ENCODE results near the gene SPACA5B.
A peak's percentile ranks its signal among the peaks of the same experiment; 100 is the strongest.
"Not testable (repeated sequence)": the region's sequence is repeated elsewhere in the genome, so short reads cannot be mapped to it uniquely, and the experiment has no call there.

The SPACA5B gene

DNA sequence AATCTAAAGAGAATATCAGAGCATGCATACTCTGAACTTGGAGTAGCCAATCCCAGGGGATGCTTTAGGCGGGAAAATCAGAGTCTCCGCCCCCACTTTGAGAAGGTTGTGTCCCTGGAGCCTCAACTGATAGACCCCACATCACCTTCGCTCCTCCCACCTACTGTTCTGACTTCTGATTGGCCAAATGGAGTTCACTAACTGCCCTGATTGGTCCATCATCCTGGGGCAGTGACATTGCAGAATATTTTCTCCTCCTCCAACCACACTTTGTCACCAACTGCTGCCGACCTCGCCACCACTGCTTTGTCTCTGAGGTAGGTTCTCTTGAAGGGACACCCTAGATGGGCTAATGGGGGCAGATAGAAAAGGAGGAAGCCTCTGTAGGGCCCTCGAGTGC lies 22.7 kb upstream of the SPACA5B start:
- no peaks in the 10 kb centered on the region for H3K4me1 ChIP-seq (ENCODE audit: insufficient read depth, low read length)
- no peak overlapping the region for H3K4me2 ChIP-seq (ENCODE audit: insufficient read depth, low read length)
- H2AFZ ChIP-seq (ENCODE audit: low read depth, low read length), result no peak overlapping the region
- TF ChIP-seq, protein P1, sequence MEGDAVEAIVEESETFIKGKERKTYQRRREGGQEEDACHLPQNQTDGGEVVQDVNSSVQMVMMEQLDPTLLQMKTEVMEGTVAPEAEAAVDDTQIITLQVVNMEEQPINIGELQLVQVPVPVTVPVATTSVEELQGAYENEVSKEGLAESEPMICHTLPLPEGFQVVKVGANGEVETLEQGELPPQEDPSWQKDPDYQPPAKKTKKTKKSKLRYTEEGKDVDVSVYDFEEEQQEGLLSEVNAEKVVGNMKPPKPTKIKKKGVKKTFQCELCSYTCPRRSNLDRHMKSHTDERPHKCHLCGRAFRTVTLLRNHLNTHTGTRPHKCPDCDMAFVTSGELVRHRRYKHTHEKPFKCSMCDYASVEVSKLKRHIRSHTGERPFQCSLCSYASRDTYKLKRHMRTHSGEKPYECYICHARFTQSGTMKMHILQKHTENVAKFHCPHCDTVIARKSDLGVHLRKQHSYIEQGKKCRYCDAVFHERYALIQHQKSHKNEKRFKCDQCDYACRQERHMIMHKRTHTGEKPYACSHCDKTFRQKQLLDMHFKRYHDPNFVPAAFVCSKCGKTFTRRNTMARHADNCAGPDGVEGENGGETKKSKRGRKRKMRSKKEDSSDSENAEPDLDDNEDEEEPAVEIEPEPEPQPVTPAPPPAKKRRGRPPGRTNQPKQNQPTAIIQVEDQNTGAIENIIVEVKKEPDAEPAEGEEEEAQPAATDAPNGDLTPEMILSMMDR (IDR thresholded peaks at IDR 0.05; ENCODE audit: borderline replicate concordance, extremely low read depth, low read length, poor library complexity, severe bottlenecking), result no peak
- no peak for TF ChIP-seq EZH2 (IDR thresholded peaks at IDR 0.05; ENCODE audit: borderline replicate concordance, low read depth, low read length, severe bottlenecking)
- no peaks in the 10 kb centered on the region for H3K36me3 ChIP-seq (ENCODE audit: insufficient read depth, low read length)
- ATAC-seq (ENCODE audit: insufficient read depth, low read depth) (no peak), DNase-seq (peak; percentile 3)
- H3K27ac ChIP-seq (ENCODE audit: low read length), result no peak overlapping the region
- H3K79me2 ChIP-seq (ENCODE audit: insufficient read depth, low read length), result no peaks in the 10 kb centered on the region
- no peak overlapping the region for H3K4me3 ChIP-seq (ENCODE audit: low read depth in 1 of 2, low read length in 2 of 2)
- no peaks in the 10 kb centered on the region for H3K27me3 ChIP-seq (ENCODE audit: insufficient read depth, low read length, poor library complexity)
- no peaks in the 10 kb centered on the region for H4K20me1 ChIP-seq (ENCODE audit: insufficient read depth, low read length)
- no peaks in the 10 kb centered on the region for H3K9me3 ChIP-seq (ENCODE audit: insufficient read depth, low read length, severe bottlenecking)
- H3K9ac ChIP-seq (ENCODE audit: low read depth, low read length), result no peak overlapping the region

DNA sequence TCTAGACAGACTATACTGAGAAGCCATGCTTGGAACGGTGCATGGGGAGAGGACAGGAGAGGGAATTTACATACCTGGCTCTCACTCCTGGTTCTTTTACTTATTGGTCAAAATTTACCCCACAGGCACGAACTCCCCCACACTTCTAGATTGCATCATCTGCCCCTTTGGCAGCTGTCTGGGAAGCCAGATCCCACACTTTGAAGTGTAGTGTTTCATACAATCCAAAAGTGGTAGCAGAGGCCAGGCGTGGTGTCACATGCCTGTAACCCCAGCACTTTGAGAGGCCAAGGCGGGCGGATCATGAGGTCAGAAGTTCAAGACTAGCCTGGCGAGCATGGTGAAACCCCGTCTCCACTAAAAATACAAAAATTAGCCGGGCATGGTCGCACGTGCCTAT lies 5.1 kb upstream of the SPACA5B start:
- not testable (repeated sequence) for H3K79me2 ChIP-seq (ENCODE audit: insufficient read depth, low read length); H3K4me1 ChIP-seq (ENCODE audit: insufficient read depth, low read length); H3K4me3 ChIP-seq (ENCODE audit: low read depth in 1 of 2, low read length in 2 of 2); H3K36me3 ChIP-seq (ENCODE audit: insufficient read depth, low read length); DNase-seq; H4K20me1 ChIP-seq (ENCODE audit: insufficient read depth, low read length); H3K27ac ChIP-seq (ENCODE audit: low read length); H3K27me3 ChIP-seq (ENCODE audit: insufficient read depth, low read length, poor library complexity); H3K9me3 ChIP-seq (ENCODE audit: insufficient read depth, low read length, severe bottlenecking); H3K9ac ChIP-seq (ENCODE audit: low read depth, low read length); H3K4me2 ChIP-seq (ENCODE audit: insufficient read depth, low read length); H2AFZ ChIP-seq (ENCODE audit: low read depth, low read length); ATAC-seq (ENCODE audit: insufficient read depth, low read depth)

DNA sequence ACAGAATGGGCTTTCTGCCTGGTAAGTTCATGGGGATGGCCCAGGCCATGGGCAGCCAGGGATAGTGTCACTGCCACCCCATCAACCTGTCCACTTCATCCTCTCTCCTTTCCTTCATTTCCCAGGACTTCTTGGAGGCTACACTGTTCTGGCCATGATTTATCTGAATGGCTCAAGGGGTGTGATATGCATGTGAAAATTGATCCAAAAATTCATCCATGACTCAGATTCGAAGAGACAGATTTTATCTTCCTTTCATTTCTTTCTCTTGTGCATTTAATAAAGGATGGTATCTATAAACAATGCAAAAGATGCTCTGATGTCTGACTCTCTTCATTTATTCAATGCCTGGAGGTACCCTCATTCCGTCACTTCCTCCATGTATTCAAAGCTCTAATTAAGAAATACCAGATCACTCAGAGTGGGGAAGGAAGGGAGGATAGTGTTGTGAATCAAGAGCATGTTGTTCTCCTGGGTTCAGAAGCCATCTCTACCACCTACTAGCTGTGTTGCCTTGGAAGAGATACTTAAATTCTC lies 1.9 kb downstream of the SPACA5B start:
- not testable (repeated sequence) for H3K9me3 ChIP-seq (ENCODE audit: insufficient read depth, low read length, severe bottlenecking); H3K9ac ChIP-seq (ENCODE audit: low read depth, low read length); H3K4me1 ChIP-seq (ENCODE audit: insufficient read depth, low read length); H2AFZ ChIP-seq (ENCODE audit: low read depth, low read length); H3K4me3 ChIP-seq (ENCODE audit: low read depth in 1 of 2, low read length in 2 of 2); H3K27me3 ChIP-seq (ENCODE audit: insufficient read depth, low read length, poor library complexity); DNase-seq; H3K4me2 ChIP-seq (ENCODE audit: insufficient read depth, low read length); H4K20me1 ChIP-seq (ENCODE audit: insufficient read depth, low read length); ATAC-seq (ENCODE audit: insufficient read depth, low read depth); H3K79me2 ChIP-seq (ENCODE audit: insufficient read depth, low read length); H3K36me3 ChIP-seq (ENCODE audit: insufficient read depth, low read length); H3K27ac ChIP-seq (ENCODE audit: low read length)

DNA sequence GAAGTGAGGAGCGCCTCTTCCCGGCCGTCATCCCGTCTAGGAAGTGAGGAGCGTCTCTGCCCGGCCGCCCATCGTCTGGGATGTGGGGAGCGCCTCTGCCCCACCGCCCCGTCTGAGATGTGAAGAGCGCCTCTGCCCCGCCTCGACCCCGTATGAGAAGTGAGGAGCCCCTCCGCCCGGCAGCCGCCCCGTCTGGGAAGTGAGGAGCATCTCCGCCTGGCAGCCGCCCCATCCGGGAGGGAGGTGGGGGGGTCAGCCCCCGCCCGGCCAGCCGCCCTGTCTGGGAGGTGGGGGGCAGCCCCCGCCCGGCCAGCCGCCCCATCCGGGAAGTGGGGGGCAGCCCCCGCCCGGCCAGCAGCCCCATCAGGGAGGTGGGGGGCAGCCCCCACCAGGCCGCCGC lies 8.7 kb downstream of the SPACA5B start:
- not testable (repeated sequence) for H3K4me1 ChIP-seq (ENCODE audit: insufficient read depth, low read length); H3K9me3 ChIP-seq (ENCODE audit: insufficient read depth, low read length, severe bottlenecking); H3K27ac ChIP-seq (ENCODE audit: low read length); DNase-seq; H3K79me2 ChIP-seq (ENCODE audit: insufficient read depth, low read length); H3K27me3 ChIP-seq (ENCODE audit: insufficient read depth, low read length, poor library complexity); H2AFZ ChIP-seq (ENCODE audit: low read depth, low read length); H3K36me3 ChIP-seq (ENCODE audit: insufficient read depth, low read length); H3K4me2 ChIP-seq (ENCODE audit: insufficient read depth, low read length); H3K9ac ChIP-seq (ENCODE audit: low read depth, low read length); H3K4me3 ChIP-seq (ENCODE audit: low read depth in 1 of 2, low read length in 2 of 2); H4K20me1 ChIP-seq (ENCODE audit: insufficient read depth, low read length); ATAC-seq (ENCODE audit: insufficient read depth, low read depth)

DNA sequence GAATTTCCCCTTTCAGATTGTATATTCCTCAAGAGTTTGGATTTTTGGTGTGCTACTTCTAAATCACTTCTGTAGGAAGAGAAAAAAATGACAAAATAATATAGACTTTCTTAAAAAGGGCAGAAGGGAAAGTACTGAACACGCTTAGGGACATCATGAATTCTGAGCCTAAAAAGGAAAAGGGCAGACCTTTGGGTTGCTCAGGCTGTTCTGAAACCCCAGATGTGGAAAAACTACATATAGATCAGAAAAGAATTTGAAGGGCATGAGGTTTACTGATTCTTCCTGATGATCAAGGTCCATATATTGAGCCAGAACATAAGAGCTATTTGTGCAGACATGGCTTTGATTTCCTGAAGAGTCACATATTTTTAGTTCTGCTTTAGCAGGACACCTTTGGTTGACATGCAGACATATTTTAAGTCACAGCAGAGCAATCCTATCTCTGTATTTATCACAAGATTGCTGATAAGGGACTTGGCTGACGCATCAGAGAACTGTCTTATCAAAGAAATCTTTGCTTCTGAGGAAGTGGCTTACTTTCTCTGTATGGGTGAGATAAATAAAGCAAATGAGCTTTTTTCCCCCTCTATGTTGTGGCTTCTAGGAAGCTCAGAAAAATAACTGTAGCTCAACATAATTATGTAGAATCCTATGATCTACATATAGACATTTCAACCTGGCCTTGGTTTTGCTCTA lies 11.5 kb downstream of the SPACA5B start:
- H3K9me3 ChIP-seq (ENCODE audit: insufficient read depth, low read length, severe bottlenecking); H3K27ac ChIP-seq (ENCODE audit: low read length); H3K9ac ChIP-seq (ENCODE audit: low read depth, low read length); H3K27me3 ChIP-seq (ENCODE audit: insufficient read depth, low read length, poor library complexity); H3K4me3 ChIP-seq (ENCODE audit: low read depth in 1 of 2, low read length in 2 of 2); H3K36me3 ChIP-seq (ENCODE audit: insufficient read depth, low read length); H3K4me2 ChIP-seq (ENCODE audit: insufficient read depth, low read length); H2AFZ ChIP-seq (ENCODE audit: low read depth, low read length); H3K4me1 ChIP-seq (ENCODE audit: insufficient read depth, low read length); DNase-seq; H3K79me2 ChIP-seq (ENCODE audit: insufficient read depth, low read length); H4K20me1 ChIP-seq (ENCODE audit: insufficient read depth, low read length): not testable (repeated sequence)
- peak; percentile 86 for ATAC-seq (ENCODE audit: insufficient read depth, low read depth)

DNA sequence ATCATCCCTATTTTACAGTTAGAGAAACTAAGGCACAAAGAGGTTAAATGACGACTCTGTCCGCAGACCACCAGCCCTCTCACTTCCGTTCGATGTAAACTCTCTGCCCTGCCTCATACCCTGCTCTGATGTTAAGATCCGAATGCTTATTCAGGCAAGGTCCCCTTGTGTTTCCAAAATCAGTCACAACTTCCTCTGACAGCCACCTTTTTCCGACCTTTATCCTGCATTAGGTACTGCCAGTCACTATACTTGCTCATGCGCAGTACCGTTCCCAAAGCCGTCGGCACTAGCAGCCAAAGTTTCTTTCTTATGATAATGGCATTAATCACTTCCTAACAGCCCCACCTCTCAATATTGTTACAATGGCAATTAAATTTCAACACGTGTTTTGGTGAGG lies 12.3 kb downstream of the SPACA5B start:
- H2AFZ ChIP-seq (ENCODE audit: low read depth, low read length); DNase-seq; H3K27ac ChIP-seq (ENCODE audit: low read length); H3K27me3 ChIP-seq (ENCODE audit: insufficient read depth, low read length, poor library complexity); H4K20me1 ChIP-seq (ENCODE audit: insufficient read depth, low read length); H3K9ac ChIP-seq (ENCODE audit: low read depth, low read length); H3K4me3 ChIP-seq (ENCODE audit: low read depth in 1 of 2, low read length in 2 of 2); ATAC-seq (ENCODE audit: insufficient read depth, low read depth); H3K4me1 ChIP-seq (ENCODE audit: insufficient read depth, low read length); H3K4me2 ChIP-seq (ENCODE audit: insufficient read depth, low read length); H3K9me3 ChIP-seq (ENCODE audit: insufficient read depth, low read length, severe bottlenecking); H3K79me2 ChIP-seq (ENCODE audit: insufficient read depth, low read length); H3K36me3 ChIP-seq (ENCODE audit: insufficient read depth, low read length): not testable (repeated sequence)
